Stomach (tissue), 9 donors: ENCODE measurements around the gene KRT7. TPM values are rescaled to one million over a fixed set of nuclear protein-coding genes. Genes with fewer than 3 reads are reported as not detected.
A peak's percentile ranks its signal among the peaks of the same experiment; 100 is the strongest.
"Not testable (repeated sequence)": the region's sequence is repeated elsewhere in the genome, so short reads cannot be mapped to it uniquely, and the experiment has no call there.

ENCODE experiments used
- DNase-seq, 2 donors: peaks; one replicate each; pipeline versions ENCODE4 v3.0.0 to v3.0.0-alpha.2; 2013 to 2019
- H3K27ac ChIP-seq, 5 donors: fragments of 200-600 bp in 4 of 5; sonication (generic) in 4 of 5; one replicate each; pipeline ENCODE4 v1.5.1; 2013 to 2019; ENCODE audit warnings: mild to moderate bottlenecking in 1 of 5, moderate library complexity in 1 of 5
- H3K27me3 ChIP-seq, 3 donors: fragments of 200-600 bp; sonication (generic); one replicate each; pipeline ENCODE4 v1.5.1; 2017 to 2019; ENCODE audit warnings: mixed run types in 1 of 3
- H3K36me3 ChIP-seq, 4 donors: fragments of 200-600 bp; sonication (generic); 1 replicate in 3 of 4; 2 replicates in 1 of 4; pipeline ENCODE4 v1.5.1; 2016 to 2019
- H3K4me1 ChIP-seq, 4 donors: fragments of 200-600 bp; sonication (generic); one replicate each; pipeline ENCODE4 v1.5.1; 2016 to 2019
- H3K4me3 ChIP-seq, 4 donors: fragments of 200-600 bp; sonication (generic) in 3 of 4; one replicate each; pipeline ENCODE4 v1.5.1; 2016 to 2019; ENCODE audit warnings: mild to moderate bottlenecking in 1 of 4
- H3K9me3 ChIP-seq, 4 donors: fragments of 200-600 bp; sonication (generic); one replicate each; pipeline ENCODE4 v1.5.1; 2016 to 2019
- CTCF ChIP-seq, 7 experiments: fragments of 450-650 bp in 4 of 7; fragments of 200-600 bp in 3 of 7; sonication (generic) in 3 of 7; IDR thresholded peaks; one replicate each; pipeline ENCODE4 v1.5.1; 2016 to 2019; ENCODE audit warnings: antibody characterized with exemption in 7 of 7, control low read depth in 2 of 7, mild to moderate bottlenecking in 1 of 7
- EP300 ChIP-seq: sonication (generic); formaldehyde crosslinking; IDR thresholded peaks from one replicate; pipeline ENCODE4 v1.6.1; 2017; ENCODE audit warnings: antibody characterized with exemption
- POLR2A ChIP-seq, 4 donors: fragments of 450-650 bp; IDR thresholded peaks; one replicate each; pipeline ENCODE4 v1.6.1; 2016; ENCODE audit warnings: antibody characterized with exemption in 4 of 4, control low read depth in 2 of 4, mild to moderate bottlenecking in 1 of 4, moderate library complexity in 1 of 4
- POLR2AphosphoS5 ChIP-seq, 3 donors: sonication (generic); formaldehyde crosslinking; IDR thresholded peaks; one replicate each; pipeline ENCODE4 v1.6.1; 2016; ENCODE audit warnings: antibody characterized with exemption in 3 of 3
- WGBS, 5 donors: extraction: QIAGEN DNeasy Blood & Tissue Kit in 3 of 5; methylation state at CpG; one replicate each; pipeline versions ENCODE4 v1.1.5 to v1.1.7; 2013 to 2018; 5-methylcytosine and 5-hydroxymethylcytosine counted together
- intact Hi-C: fragments of 100-400 bp; cut with DNase I; formaldehyde crosslinking; loops from one replicate; pipeline ENCODE4 v1.15.1; 2023; ENCODE audit warnings: low total_unique reads
- polyA plus RNA-seq, 3 donors: library from polyadenylated mRNA; stranded (reverse); fragments of 200-250 nt; gene quantifications; one replicate each; pipeline ENCODE4 v1.2.3, GENCODE V29; 2013
- total RNA-seq, 5 donors: library from RNA; depleted of rRNA; stranded (reverse); fragments of >200 nt; gene quantifications; one replicate each; pipeline versions ENCODE4 v1.1.0 to v1.2.3, GENCODE V29; 2014 to 2016
- donor health status: healthy with polysubstance abuse.
- donor health status: Bipolar disorder and iron deficiency.
- donor health status: healthy.

Gene KRT7
- total and polyA plus RNA-seq, 8 donors, result 6.4 to 214 (median 117) TPM; not detected in 2

- intact Hi-C loops, result no loop called here
Observed at GRCh38 chr12:52254180-52254964, 21.3 kb downstream of the KRT7 start.

GRCh38 chr12:52254965-52255751 lies 22.1 kb downstream of the KRT7 start:
- WGBS, 5 donors, result 71 to 87% (median 75%) methylated on average over 7 of the region's 7 CpGs
- TF ChIP-seq POLR2AphosphoS5 (IDR thresholded peaks at IDR 0.05) (no peak), EP300 (no peak), CTCF (IDR thresholded peaks at IDR 0.05) (no peak), POLR2A (IDR thresholded peaks at IDR 0.05) (no peak)
- DNase-seq, result no peak
- Histone ChIP-seq H3K36me3 (no peaks in the 10 kb centered on the region), H3K4me3 (no peak overlapping the region), H3K27me3 (peaks cover 0 to 67% (median 33%) of the 10 kb centered on the region in 3 donors), H3K9me3 (no peaks in the 10 kb centered on the region), H3K27ac (no peak overlapping the region), H3K4me1 (peaks cover 7 to 14% (median 11%) of the 10 kb centered on the region in 4 donors)
- intact Hi-C loops, result no loop called here

More at GRCh38 chr12:52254180-52254964, 21.3 kb downstream of the KRT7 start:
- DNase-seq, result no peak
- no peak overlapping the region for H3K27ac ChIP-seq
- no peaks in the 10 kb centered on the region for H3K9me3 ChIP-seq
- 90 to 96% (median 93%) methylated on average over 10 of the region's 10 CpGs for WGBS, 5 donors
- H3K4me3 ChIP-seq, result no peak overlapping the region
- H3K36me3 ChIP-seq, result no peaks in the 10 kb centered on the region
- H3K4me1 ChIP-seq, result peaks cover 9 to 22% (median 19%) of the 10 kb centered on the region in 4 donors
- no peak for TF ChIP-seq EP300
- peaks cover 0 to 68% (median 38%) of the 10 kb centered on the region in 3 donors for H3K27me3 ChIP-seq

GRCh38 chr12:52255926-52256583 lies 23.0 kb downstream of the KRT7 start:
- no peaks in the 10 kb centered on the region for H3K36me3 ChIP-seq
- intact Hi-C loops, result no loop called here
- 81 to 90% (median 89%) methylated on average over 9 of the region's 9 CpGs for WGBS, 5 donors
- no peak overlapping the region for H3K4me3 ChIP-seq
- TF ChIP-seq POLR2A (IDR thresholded peaks at IDR 0.05), result no peak
- no peak for TF ChIP-seq EP300
- no peak for TF ChIP-seq POLR2AphosphoS5 (IDR thresholded peaks at IDR 0.05)
- no peak for TF ChIP-seq CTCF (IDR thresholded peaks at IDR 0.05)
- H3K9me3 ChIP-seq, result no peaks in the 10 kb centered on the region
- no peak for DNase-seq
- peaks cover 7 to 12% (median 10%) of the 10 kb centered on the region in 4 donors for H3K4me1 ChIP-seq
- no peak overlapping the region for H3K27ac ChIP-seq
- H3K27me3 ChIP-seq, result peaks cover 0 to 59% (median 31%) of the 10 kb centered on the region in 3 donors

- Histone ChIP-seq H3K27ac (no peak overlapping the region), H3K4me1 (peaks cover 7 to 12% (median 10%) of the 10 kb centered on the region in 4 donors), H3K9me3 (no peaks in the 10 kb centered on the region), H3K27me3 (peaks cover 0 to 64% (median 31%) of the 10 kb centered on the region in 3 donors), H3K4me3 (no peak overlapping the region), H3K36me3 (no peaks in the 10 kb centered on the region)
- 38 to 83% (median 42%) methylated on average over 2 of the region's 2 CpGs for WGBS, 5 donors
- DNase-seq, result no peak
- intact Hi-C loops, result no loop called here
- TF ChIP-seq POLR2AphosphoS5 (IDR thresholded peaks at IDR 0.05) (no peak), POLR2A (IDR thresholded peaks at IDR 0.05) (no peak), EP300 (no peak)
Observed at GRCh38 chr12:52256584-52256935, 23.5 kb downstream of the KRT7 start.

- 72 to 97% (median 90%) methylated on average over 1 to 4 of the region's 4 CpGs for WGBS, 5 donors
- intact Hi-C loops, result no loop called here
- Histone ChIP-seq H3K27ac (no peak overlapping the region), H3K27me3 (peaks cover 0 to 70% (median 31%) of the 10 kb centered on the region in 3 donors), H3K4me1 (peaks cover 7 to 12% (median 10%) of the 10 kb centered on the region in 4 donors), H3K4me3 (no peak overlapping the region), H3K9me3 (no peaks in the 10 kb centered on the region), H3K36me3 (no peaks in the 10 kb centered on the region)
- TF ChIP-seq POLR2AphosphoS5 (IDR thresholded peaks at IDR 0.05) (no peak), POLR2A (IDR thresholded peaks at IDR 0.05) (no peak), CTCF (IDR thresholded peaks at IDR 0.05) (no peak), EP300 (no peak)
- no peak for DNase-seq
Observed at GRCh38 chr12:52257074-52257551, 24.1 kb downstream of the KRT7 start.

- intact Hi-C loops, H3K9me3 ChIP-seq, H3K27ac ChIP-seq, H3K36me3 ChIP-seq, DNase-seq: not testable (repeated sequence)
- H3K4me3 ChIP-seq, result peak overlapping the region in 2 of 4 donors; percentile 35 to 38
- peaks cover 0 to 78% (median 31%) of the 10 kb centered on the region in 3 donors for H3K27me3 ChIP-seq
- H3K4me1 ChIP-seq, result peaks cover 7 to 12% (median 10%) of the 10 kb centered on the region in 4 donors
- 49 to 77% (median 55%) methylated on average over 7 to 13 of the region's 13 CpGs for WGBS, 5 donors
Observed at GRCh38 chr12:52257922-52258321, 24.9 kb downstream of the KRT7 start.
